Measurements from ENCODE around the gene MSI2.

MSI2 gene

DNA sequence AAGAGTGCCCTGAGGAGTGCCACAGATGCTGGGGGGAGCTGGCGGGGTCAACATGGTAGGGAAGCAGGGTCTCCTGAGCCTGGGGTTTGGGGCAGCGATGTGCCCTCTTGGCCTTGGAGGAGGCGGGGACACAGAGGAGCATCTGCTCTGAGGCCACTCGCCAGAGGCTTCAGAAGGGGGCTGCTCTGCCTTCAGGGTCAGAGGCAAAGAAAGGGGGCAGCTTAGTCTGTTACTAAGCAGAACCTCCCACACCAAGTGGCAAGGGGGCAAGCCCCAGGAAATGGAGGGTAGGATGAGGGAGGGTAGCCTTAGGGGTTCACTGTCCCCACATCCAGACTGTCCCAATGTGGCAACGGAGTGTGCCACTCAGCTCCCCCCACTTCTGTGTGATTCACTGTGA is 470.5 kb downstream of the MSI2 start:
- no peaks in the 10 kb centered on the region for H3K27me3 ChIP-seq (ENCODE audit: control insufficient read depth, insufficient read depth, low read length)
- no peak overlapping the region for H3K4me3 ChIP-seq (ENCODE audit: low read length)
- no peak overlapping the region for H3K9ac ChIP-seq (ENCODE audit: low read length)
- no peak overlapping the region for H3K27ac ChIP-seq (ENCODE audit: low read length)
- no peaks in the 10 kb centered on the region for H3K9me3 ChIP-seq (ENCODE audit: control insufficient read depth, low read depth, low read length)
- H3K4me1 ChIP-seq (ENCODE audit: control insufficient read depth, low read depth, low read length): no peaks in the 10 kb centered on the region
- H3K36me3 ChIP-seq (ENCODE audit: control insufficient read depth, low read depth, low read length): no peaks in the 10 kb centered on the region

DNA sequence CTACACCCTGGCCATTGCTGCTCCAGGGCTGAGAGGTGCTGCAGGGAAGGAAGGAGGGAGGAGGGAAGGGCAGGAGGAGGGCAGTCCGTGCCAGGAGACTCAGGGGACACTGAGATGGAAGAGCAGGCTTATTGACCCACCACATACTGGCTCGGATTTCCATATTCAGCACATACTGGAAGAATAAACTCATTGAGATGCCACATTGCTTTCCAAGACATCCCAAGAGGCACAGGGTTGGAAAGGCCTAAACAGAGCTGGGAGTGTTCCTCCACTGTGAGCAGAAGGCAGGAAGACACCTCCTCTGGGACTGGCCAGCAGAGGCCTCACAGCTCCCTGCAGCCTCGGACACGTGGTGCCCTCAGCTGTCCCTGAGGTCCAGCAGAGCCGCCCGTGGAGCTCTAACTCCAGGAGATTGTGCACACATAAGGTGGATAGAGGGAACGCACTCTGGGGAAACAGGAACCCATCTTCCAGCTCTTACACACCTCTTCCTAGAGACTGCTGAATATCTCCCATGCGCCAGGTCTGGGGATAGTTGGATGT is 471.4 kb downstream of the MSI2 start:
- Histone ChIP-seq H3K9me3 (ENCODE audit: control insufficient read depth, low read depth, low read length) (no peaks in the 10 kb centered on the region), H3K27me3 (ENCODE audit: control insufficient read depth, insufficient read depth, low read length) (no peaks in the 10 kb centered on the region), H3K4me1 (ENCODE audit: control insufficient read depth, low read depth, low read length) (no peaks in the 10 kb centered on the region), H3K27ac (ENCODE audit: low read length) (no peak overlapping the region), H3K36me3 (ENCODE audit: control insufficient read depth, low read depth, low read length) (no peaks in the 10 kb centered on the region), H3K9ac (ENCODE audit: low read length) (no peak overlapping the region), H3K4me3 (ENCODE audit: low read length) (no peak overlapping the region)

DNA sequence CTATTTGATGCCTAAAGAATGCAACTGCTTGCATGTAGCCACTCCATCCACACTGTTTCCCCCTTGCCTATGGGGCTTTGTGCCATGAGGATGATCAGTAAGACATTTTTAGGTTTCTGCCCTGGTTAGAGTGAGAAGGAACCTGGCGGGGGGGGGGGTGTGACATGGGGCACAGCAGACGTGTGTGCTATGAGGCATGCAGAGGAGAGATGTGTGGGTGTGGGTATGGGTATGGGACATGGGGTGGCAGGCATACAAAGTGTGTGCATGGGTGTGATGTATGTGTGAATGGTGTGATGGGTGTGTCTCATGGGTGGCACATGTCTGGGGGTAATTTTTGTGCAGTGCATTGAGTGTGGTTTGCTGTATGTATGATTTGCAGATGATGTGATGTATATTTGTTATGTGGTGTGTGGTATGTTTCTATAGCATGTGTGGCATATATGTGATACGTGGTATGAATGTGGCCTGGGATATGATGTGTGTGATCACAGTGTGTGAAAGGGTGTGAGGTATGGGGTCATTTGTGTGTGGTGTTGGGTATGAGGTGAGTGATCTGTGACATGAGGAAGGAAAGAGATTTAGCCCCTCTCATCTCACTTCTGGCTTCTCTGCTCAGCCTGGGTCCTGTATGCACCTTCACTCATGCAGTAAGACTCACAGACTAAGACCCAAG is 473.8 kb downstream of the MSI2 start:
- H3K27me3 ChIP-seq (ENCODE audit: control insufficient read depth, insufficient read depth, low read length): no peaks in the 10 kb centered on the region
- H3K4me3 ChIP-seq (ENCODE audit: low read length): no peak overlapping the region
- no peaks in the 10 kb centered on the region for H3K36me3 ChIP-seq (ENCODE audit: control insufficient read depth, low read depth, low read length)
- H3K9me3 ChIP-seq (ENCODE audit: control insufficient read depth, low read depth, low read length): no peaks in the 10 kb centered on the region
- H3K4me1 ChIP-seq (ENCODE audit: control insufficient read depth, low read depth, low read length): no peaks in the 10 kb centered on the region
- H3K9ac ChIP-seq (ENCODE audit: low read length): no peak overlapping the region
- no peak overlapping the region for H3K27ac ChIP-seq (ENCODE audit: low read length)

DNA sequence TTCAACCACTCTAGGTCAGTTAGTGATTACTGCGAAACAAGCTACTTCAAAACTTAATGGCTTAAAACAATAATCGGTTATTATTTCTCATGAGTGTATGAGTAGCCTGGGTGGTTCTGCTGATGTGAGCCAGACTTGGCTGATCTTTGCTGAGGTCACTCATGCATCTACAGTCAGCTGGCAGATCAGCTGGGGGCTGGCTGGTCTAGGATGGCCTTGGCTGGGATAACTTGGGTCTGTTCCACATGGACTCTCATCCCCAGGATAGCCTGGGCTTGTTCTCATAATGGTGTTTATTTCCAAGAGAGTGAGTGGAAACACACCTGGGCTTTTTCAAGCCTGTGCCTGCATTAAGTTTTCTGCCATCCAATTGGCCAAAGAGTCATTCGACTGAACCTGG is 475.7 kb downstream of the MSI2 start:
- Histone ChIP-seq H3K4me1 (ENCODE audit: control insufficient read depth, low read depth, low read length) (no peaks in the 10 kb centered on the region), H3K36me3 (ENCODE audit: control insufficient read depth, low read depth, low read length) (no peaks in the 10 kb centered on the region), H3K9me3 (ENCODE audit: control insufficient read depth, low read depth, low read length) (no peaks in the 10 kb centered on the region), H3K4me3 (ENCODE audit: low read length) (no peak overlapping the region), H3K27ac (ENCODE audit: low read length) (no peak overlapping the region), H3K9ac (ENCODE audit: low read length) (no peak overlapping the region), H3K27me3 (ENCODE audit: control insufficient read depth, insufficient read depth, low read length) (no peaks in the 10 kb centered on the region)

DNA sequence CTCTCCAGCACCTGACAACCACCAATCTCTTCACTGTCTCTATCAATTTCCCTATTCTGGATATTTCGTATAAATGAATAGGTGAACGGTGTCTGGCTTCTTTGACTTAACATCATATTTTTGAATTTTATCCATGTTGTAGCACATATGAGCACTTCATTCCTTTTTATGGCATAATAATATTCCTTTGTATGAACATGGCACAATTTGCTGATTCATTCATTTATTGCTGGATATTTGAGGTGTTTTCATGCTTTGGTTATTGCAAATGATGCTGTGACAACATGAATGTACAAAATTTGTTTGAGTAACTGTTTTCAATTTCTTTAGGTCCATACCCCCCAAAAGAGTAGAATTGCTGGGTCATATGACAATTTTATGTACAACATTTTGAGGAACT is 476.8 kb downstream of the MSI2 start:
- Histone ChIP-seq H3K4me1 (ENCODE audit: control insufficient read depth, low read depth, low read length) (no peaks in the 10 kb centered on the region), H3K27ac (ENCODE audit: low read length) (no peak overlapping the region), H3K4me3 (ENCODE audit: low read length) (no peak overlapping the region), H3K9me3 (ENCODE audit: control insufficient read depth, low read depth, low read length) (no peaks in the 10 kb centered on the region), H3K9ac (ENCODE audit: low read length) (no peak overlapping the region), H3K27me3 (ENCODE audit: control insufficient read depth, insufficient read depth, low read length) (no peaks in the 10 kb centered on the region), H3K36me3 (ENCODE audit: control insufficient read depth, low read depth, low read length) (no peaks in the 10 kb centered on the region)

Measured in iPS-18a (cell line).